Fibroblast of lung (primary cell): ENCODE measurements around the gene HLA-A.

Source experiments
- EZH2 ChIP-seq: IDR thresholded peaks from 2 replicates; pipeline ENCODE4 v1.5.1; 2012; ENCODE audit warnings: low read length, control low read depth, mild to moderate bottlenecking; ENCODE audit errors: missing control alignments
- TF ChIP-seq, protein P1 (sequence below), 2 donors: IDR thresholded peaks in 1 of 2; conservative IDR thresholded peaks in 1 of 2; 1 replicate in 1 of 2; 2 replicates in 1 of 2; pipeline ENCODE4 v1.5.1; 2011 to 2012; ENCODE audit warnings: low read length in 2 of 2, control low read depth in 1 of 2, inconsistent platforms in 1 of 2, low read depth in 1 of 2, mild to moderate bottlenecking in 1 of 2

DNA sequence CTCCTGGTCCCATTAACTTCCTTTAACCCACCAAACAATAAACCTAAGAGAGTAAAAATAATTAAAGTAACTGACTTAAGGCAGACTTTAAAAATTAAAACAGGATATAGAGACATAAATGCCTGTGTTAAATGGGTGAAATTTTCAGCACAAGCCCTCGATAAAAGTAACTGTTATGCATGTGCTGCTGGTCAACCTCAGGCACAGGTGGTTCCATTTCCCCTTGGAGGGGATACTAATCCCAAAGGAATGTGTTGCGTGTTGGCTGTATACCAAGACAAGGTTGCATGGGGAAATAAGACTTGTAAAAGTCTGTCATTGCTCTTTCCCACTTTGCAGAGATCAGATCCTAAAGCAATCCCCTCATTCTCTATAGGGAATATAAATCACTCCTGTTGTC, 25.8 kb downstream of the HLA-A start:
- TF ChIP-seq, protein P1, sequence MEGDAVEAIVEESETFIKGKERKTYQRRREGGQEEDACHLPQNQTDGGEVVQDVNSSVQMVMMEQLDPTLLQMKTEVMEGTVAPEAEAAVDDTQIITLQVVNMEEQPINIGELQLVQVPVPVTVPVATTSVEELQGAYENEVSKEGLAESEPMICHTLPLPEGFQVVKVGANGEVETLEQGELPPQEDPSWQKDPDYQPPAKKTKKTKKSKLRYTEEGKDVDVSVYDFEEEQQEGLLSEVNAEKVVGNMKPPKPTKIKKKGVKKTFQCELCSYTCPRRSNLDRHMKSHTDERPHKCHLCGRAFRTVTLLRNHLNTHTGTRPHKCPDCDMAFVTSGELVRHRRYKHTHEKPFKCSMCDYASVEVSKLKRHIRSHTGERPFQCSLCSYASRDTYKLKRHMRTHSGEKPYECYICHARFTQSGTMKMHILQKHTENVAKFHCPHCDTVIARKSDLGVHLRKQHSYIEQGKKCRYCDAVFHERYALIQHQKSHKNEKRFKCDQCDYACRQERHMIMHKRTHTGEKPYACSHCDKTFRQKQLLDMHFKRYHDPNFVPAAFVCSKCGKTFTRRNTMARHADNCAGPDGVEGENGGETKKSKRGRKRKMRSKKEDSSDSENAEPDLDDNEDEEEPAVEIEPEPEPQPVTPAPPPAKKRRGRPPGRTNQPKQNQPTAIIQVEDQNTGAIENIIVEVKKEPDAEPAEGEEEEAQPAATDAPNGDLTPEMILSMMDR (conservative IDR thresholded peaks at IDR 0.05 in 1 of 2, IDR thresholded peaks at IDR 0.05 in 1 of 2; ENCODE audit: low read depth in 1 of 2, low read length in 2 of 2), result no peak
- TF ChIP-seq EZH2, result no peak
